Measurements from ENCODE around the gene SELL.
"Not testable (repeated sequence)": the region's sequence is repeated elsewhere in the genome, so short reads cannot be mapped to it uniquely, and the experiment has no call there.

SELL gene

GRCh38 chr1:169688377-169688776 is 23.0 kb downstream of the SELL start:
- not testable (repeated sequence) for H3K27ac ChIP-seq (ENCODE audit: low read depth, low read length); H3K9ac ChIP-seq (ENCODE audit: low read length); H3K36me3 ChIP-seq (ENCODE audit: control insufficient read depth, insufficient read depth, low read length); H3K4me3 ChIP-seq (ENCODE audit: low read depth, low read length)
- peaks cover 12% of the 10 kb centered on the region; the same call in 1 of the 2 replicates for H3K9me3 ChIP-seq (ENCODE audit: control insufficient read depth, insufficient read depth, low read depth, low read length)
- H3K27me3 ChIP-seq (ENCODE audit: control insufficient read depth, insufficient read depth, low read length), result peaks cover 73% of the 10 kb centered on the region; the same call in 1 of the 2 replicates
- H3K4me1 ChIP-seq (ENCODE audit: control insufficient read depth, insufficient read depth, low read length), result peaks cover 20% of the 10 kb centered on the region

GRCh38 chr1:169683661-169684060 is 27.8 kb downstream of the SELL start:
- Histone ChIP-seq H3K9me3 (ENCODE audit: control insufficient read depth, insufficient read depth, low read depth, low read length) (peaks cover 12% of the 10 kb centered on the region; the same call in 1 of the 2 replicates), H3K27me3 (ENCODE audit: control insufficient read depth, insufficient read depth, low read length) (peaks cover 75% of the 10 kb centered on the region), H3K36me3 (ENCODE audit: control insufficient read depth, insufficient read depth, low read length) (no peaks in the 10 kb centered on the region), H3K27ac (ENCODE audit: low read depth, low read length) (no peak overlapping the region), H3K4me3 (ENCODE audit: low read depth, low read length) (no peak overlapping the region), H3K4me1 (ENCODE audit: control insufficient read depth, insufficient read depth, low read length) (peaks cover 19% of the 10 kb centered on the region; the same call in 1 of the 2 replicates), H3K9ac (ENCODE audit: low read length) (no peak overlapping the region)

- H3K36me3 ChIP-seq (ENCODE audit: control insufficient read depth, insufficient read depth, low read length); H3K27ac ChIP-seq (ENCODE audit: low read depth, low read length); H3K4me3 ChIP-seq (ENCODE audit: low read depth, low read length); H3K9ac ChIP-seq (ENCODE audit: low read length): not testable (repeated sequence)
- Histone ChIP-seq H3K9me3 (ENCODE audit: control insufficient read depth, insufficient read depth, low read depth, low read length) (peaks cover 12% of the 10 kb centered on the region; the same call in 1 of the 2 replicates), H3K4me1 (ENCODE audit: control insufficient read depth, insufficient read depth, low read length) (peaks cover 19% of the 10 kb centered on the region; the same call in 1 of the 2 replicates), H3K27me3 (ENCODE audit: control insufficient read depth, insufficient read depth, low read length) (peaks cover 72% of the 10 kb centered on the region)
Observed at GRCh38 chr1:169683168-169683567, 28.3 kb downstream of the SELL start.

- Histone ChIP-seq H3K36me3 (ENCODE audit: control insufficient read depth, insufficient read depth, low read length) (no peaks in the 10 kb centered on the region), H3K4me3 (ENCODE audit: low read depth, low read length) (no peak overlapping the region), H3K9me3 (ENCODE audit: control insufficient read depth, insufficient read depth, low read depth, low read length) (peaks cover 12% of the 10 kb centered on the region; the same call in 1 of the 2 replicates), H3K9ac (ENCODE audit: low read length) (no peak overlapping the region), H3K4me1 (ENCODE audit: control insufficient read depth, insufficient read depth, low read length) (peaks cover 19% of the 10 kb centered on the region; the same call in 1 of the 2 replicates), H3K27ac (ENCODE audit: low read depth, low read length) (no peak overlapping the region), H3K27me3 (ENCODE audit: control insufficient read depth, insufficient read depth, low read length) (peaks cover 64% of the 10 kb centered on the region)
Observed at GRCh38 chr1:169682071-169682470, 29.3 kb downstream of the SELL start.

- no peak overlapping the region for H3K9ac ChIP-seq (ENCODE audit: low read length)
Observed at GRCh38 chr1:169681140-169681539, 30.3 kb downstream of the SELL start.

GRCh38 chr1:169680377-169681019 is 30.9 kb downstream of the SELL start:
- Histone ChIP-seq H3K9ac (ENCODE audit: low read length) (no peak overlapping the region), H3K27me3 (ENCODE audit: control insufficient read depth, insufficient read depth, low read length) (peaks cover 57% of the 10 kb centered on the region), H3K9me3 (ENCODE audit: control insufficient read depth, insufficient read depth, low read depth, low read length) (peaks cover 12% of the 10 kb centered on the region; the same call in 1 of the 2 replicates), H3K4me1 (ENCODE audit: control insufficient read depth, insufficient read depth, low read length) (peaks cover 28% of the 10 kb centered on the region), H3K4me3 (ENCODE audit: low read depth, low read length) (no peak overlapping the region), H3K27ac (ENCODE audit: low read depth, low read length) (no peak overlapping the region), H3K36me3 (ENCODE audit: control insufficient read depth, insufficient read depth, low read length) (no peaks in the 10 kb centered on the region)

More at GRCh38 chr1:169681140-169681539, 30.3 kb downstream of the SELL start:
- Histone ChIP-seq H3K27me3 (ENCODE audit: control insufficient read depth, insufficient read depth, low read length) (peaks cover 61% of the 10 kb centered on the region), H3K4me1 (ENCODE audit: control insufficient read depth, insufficient read depth, low read length) (peaks cover 21% of the 10 kb centered on the region), H3K36me3 (ENCODE audit: control insufficient read depth, insufficient read depth, low read length) (no peaks in the 10 kb centered on the region), H3K4me3 (ENCODE audit: low read depth, low read length) (no peak overlapping the region), H3K9me3 (ENCODE audit: control insufficient read depth, insufficient read depth, low read depth, low read length) (peaks cover 12% of the 10 kb centered on the region; the same call in 1 of the 2 replicates), H3K27ac (ENCODE audit: low read depth, low read length) (no peak overlapping the region)

- no peak overlapping the region for H3K27ac ChIP-seq (ENCODE audit: low read depth, low read length)
- no peaks in the 10 kb centered on the region for H3K36me3 ChIP-seq (ENCODE audit: control insufficient read depth, insufficient read depth, low read length)
- H3K27me3 ChIP-seq (ENCODE audit: control insufficient read depth, insufficient read depth, low read length), result peaks cover 56% of the 10 kb centered on the region
- no peak overlapping the region for H3K9ac ChIP-seq (ENCODE audit: low read length)
- peaks cover 30% of the 10 kb centered on the region for H3K4me1 ChIP-seq (ENCODE audit: control insufficient read depth, insufficient read depth, low read length)
- H3K4me3 ChIP-seq (ENCODE audit: low read depth, low read length), result no peak overlapping the region
- peaks cover 11% of the 10 kb centered on the region; the same call in 1 of the 2 replicates for H3K9me3 ChIP-seq (ENCODE audit: control insufficient read depth, insufficient read depth, low read depth, low read length)
Observed at GRCh38 chr1:169679692-169680091, 31.7 kb downstream of the SELL start.

- H3K9ac ChIP-seq (ENCODE audit: low read length), result no peak overlapping the region
Observed at GRCh38 chr1:169676001-169676400, 35.4 kb downstream of the SELL start.

GRCh38 chr1:169670836-169671235 is 40.6 kb downstream of the SELL start:
- Histone ChIP-seq H3K4me1 (ENCODE audit: control insufficient read depth, insufficient read depth, low read length) (peaks cover 6% of the 10 kb centered on the region; the same call in 1 of the 2 replicates), H3K9me3 (ENCODE audit: control insufficient read depth, insufficient read depth, low read depth, low read length) (0 out of 2 replicates have a peak, but pooled peaks cover 3% of the 10 kb centered on the region), H3K27me3 (ENCODE audit: control insufficient read depth, insufficient read depth, low read length) (no peaks in the 10 kb centered on the region; the same call in 1 of the 2 replicates), H3K36me3 (ENCODE audit: control insufficient read depth, insufficient read depth, low read length) (no peaks in the 10 kb centered on the region), H3K4me3 (ENCODE audit: low read depth, low read length) (no peak overlapping the region), H3K27ac (ENCODE audit: low read depth, low read length) (no peak overlapping the region), H3K9ac (ENCODE audit: low read length) (no peak overlapping the region)

More at GRCh38 chr1:169676001-169676400, 35.4 kb downstream of the SELL start:
- Histone ChIP-seq H3K27ac (ENCODE audit: low read depth, low read length) (no peak overlapping the region), H3K4me1 (ENCODE audit: control insufficient read depth, insufficient read depth, low read length) (peaks cover 13% of the 10 kb centered on the region), H3K4me3 (ENCODE audit: low read depth, low read length) (no peak overlapping the region), H3K27me3 (ENCODE audit: control insufficient read depth, insufficient read depth, low read length) (peaks cover 21% of the 10 kb centered on the region), H3K9me3 (ENCODE audit: control insufficient read depth, insufficient read depth, low read depth, low read length) (0 out of 2 replicates have a peak, but pooled peaks cover 3% of the 10 kb centered on the region), H3K36me3 (ENCODE audit: control insufficient read depth, insufficient read depth, low read length) (no peaks in the 10 kb centered on the region)

GRCh38 chr1:169670244-169670643 is 41.2 kb downstream of the SELL start:
- not testable (repeated sequence) for H3K9me3 ChIP-seq (ENCODE audit: control insufficient read depth, insufficient read depth, low read depth, low read length); H3K4me1 ChIP-seq (ENCODE audit: control insufficient read depth, insufficient read depth, low read length); H3K36me3 ChIP-seq (ENCODE audit: control insufficient read depth, insufficient read depth, low read length); H3K27ac ChIP-seq (ENCODE audit: low read depth, low read length); H3K9ac ChIP-seq (ENCODE audit: low read length); H3K4me3 ChIP-seq (ENCODE audit: low read depth, low read length); H3K27me3 ChIP-seq (ENCODE audit: control insufficient read depth, insufficient read depth, low read length)

- H3K4me1 ChIP-seq (ENCODE audit: control insufficient read depth, insufficient read depth, low read length); H3K4me3 ChIP-seq (ENCODE audit: low read depth, low read length); H3K36me3 ChIP-seq (ENCODE audit: control insufficient read depth, insufficient read depth, low read length); H3K27ac ChIP-seq (ENCODE audit: low read depth, low read length); H3K27me3 ChIP-seq (ENCODE audit: control insufficient read depth, insufficient read depth, low read length); H3K9ac ChIP-seq (ENCODE audit: low read length); H3K9me3 ChIP-seq (ENCODE audit: control insufficient read depth, insufficient read depth, low read depth, low read length): not testable (repeated sequence)
Observed at GRCh38 chr1:169667699-169668596, 43.5 kb downstream of the SELL start.

Measured in HUES6 (cell line).